ENCODE measurements around the gene LRRC3C.

- no peak for TF ChIP-seq CTCF (conservative IDR thresholded peaks at IDR 0.05; ENCODE audit: low read length)
- no peak for TF ChIP-seq EZH2phosphoT487 (IDR thresholded peaks at IDR 0.05; ENCODE audit: borderline replicate concordance)
These were observed 25.3 kb downstream of the LRRC3C start for GRCh38 chr17:39952680-39953470.

Data from Loucy (cell line).